Panc1 (cell line): ENCODE measurements around the gene SMARCB1. TPM values are rescaled to one million over a fixed set of nuclear protein-coding genes. Genes with fewer than 3 reads are reported as not detected.

Experiments used
- ATAC-seq: fragments of 200-7000 bp; cut with Tn5 transposase; 2 replicates; pipeline ENCODE4 v1.9.1; 2020; ENCODE audit warnings: mild to moderate bottlenecking, moderate library complexity
- BruUV-seq: library from RNA; stranded (reverse); fragments of 400-500 nt; replicated peaks from 2 replicates; lab custom pipeline; 2021; lab: Mats Ljungman, UMichigan
- CTCF ChIA-PET: fragments of 300-600 bp; sonication (Branson Sonifier 250); formaldehyde crosslinking; loops from one replicate; lab custom pipeline; 2022; ENCODE audit warnings: antibody characterized with exemption; lab: Charles Lee
- POLR2A ChIA-PET: fragments of 300-600 bp; sonication (Branson Sonifier 250); formaldehyde crosslinking; loops from one replicate; lab custom pipeline; 2022; ENCODE audit warnings: antibody characterized with exemption; lab: Charles Lee
- DNase-seq: peaks from one replicate; pipeline ENCODE4 v3.0.0-alpha.2; 2010; ENCODE audit warnings: low read depth, low spot score
- H3K27ac ChIP-seq: 2 replicates; pipeline ENCODE4 v1.5.1; 2011; ENCODE audit warnings: mild to moderate bottlenecking, low read length, inconsistent platforms
- H3K27me3 ChIP-seq: fragments of 200-500 bp; sonication (Bioruptor generic); 2 replicates; pipeline ENCODE4 v1.6.0; 2014; ENCODE audit warnings: low read length, inconsistent platforms; ENCODE audit not compliant: control insufficient read depth, insufficient read depth
- H3K36me3 ChIP-seq: fragments of 200-500 bp; sonication (Bioruptor generic); 2 replicates; pipeline ENCODE4 v1.5.1; 2014; ENCODE audit warnings: inconsistent platforms, mild to moderate bottlenecking, low read length, moderate library complexity; ENCODE audit not compliant: control insufficient read depth, insufficient read depth
- H3K4me1 ChIP-seq: 2 replicates; pipeline ENCODE4 v1.5.1; 2011; ENCODE audit warnings: inconsistent platforms, mild to moderate bottlenecking, low read length, moderate library complexity; ENCODE audit not compliant: control insufficient read depth, insufficient read depth
- H3K4me3 ChIP-seq, 2 experiments: 2 replicates each; pipeline ENCODE4 v1.5.1; 2011 to 2012; ENCODE audit warnings: low read depth in 2 of 2, low read length in 2 of 2, mild to moderate bottlenecking in 2 of 2, inconsistent platforms in 1 of 2, moderate library complexity in 1 of 2
- H3K9me3 ChIP-seq: fragments of 200-500 bp; sonication (Bioruptor generic); 2 replicates; pipeline ENCODE4 v1.5.1; 2014; ENCODE audit warnings: low read depth, mild to moderate bottlenecking, inconsistent platforms, low read length, moderate library complexity; ENCODE audit not compliant: control insufficient read depth, insufficient read depth
- CTCF ChIP-seq: fragments of 450-650 bp; IDR thresholded peaks from 2 replicates; pipeline ENCODE4 v1.5.1; 2017; ENCODE audit warnings: mild to moderate bottlenecking
- POLR2AphosphoS5 ChIP-seq: IDR thresholded peaks from 2 replicates; pipeline ENCODE4 v1.6.1; 2012; ENCODE audit warnings: mild to moderate bottlenecking, low read depth, low read length, moderate library complexity
- REST ChIP-seq, 2 experiments: IDR thresholded peaks; 2 replicates each; pipeline ENCODE4 v1.6.1; 2011 to 2012; ENCODE audit warnings: low read depth in 2 of 2, control low read depth in 1 of 2, low read length in 1 of 2, mild to moderate bottlenecking in 1 of 2, moderate library complexity in 1 of 2; ENCODE audit not compliant: insufficient read depth in 1 of 2
- SIN3A ChIP-seq: IDR thresholded peaks from 2 replicates; pipeline ENCODE4 v1.6.1; 2012; ENCODE audit warnings: low read depth, mild to moderate bottlenecking, low read length, moderate library complexity, borderline replicate concordance; ENCODE audit not compliant: insufficient read depth
- TCF7L2 ChIP-seq: IDR thresholded peaks from 2 replicates; pipeline ENCODE4 v1.6.1; 2011; ENCODE audit warnings: mild to moderate bottlenecking, low read depth, low read length, inconsistent platforms
- in situ Hi-C: cut with HindIII; loops from 2 replicates; pipeline ENCODE4 v1.10.0; 2016; ENCODE audit warnings: low sequenced_read_pairs, low pct_unique_long_range_greater_than_20kb
- intact Hi-C: fragments of 100-400 bp; cut with micrococcal nuclease; formaldehyde crosslinking; loops from one replicate; pipeline ENCODE4 v1.10.0; 2022; ENCODE audit not compliant: unreplicated experiment
- total RNA-seq: library from RNA; stranded (reverse); gene quantifications from one replicate; pipeline ENCODE4 v1.2.1, GENCODE V29; 2021; ENCODE audit not compliant: unreplicated experiment

SMARCB1 gene
- total RNA-seq, 1 experiment from 2014 or later: 70.2 TPM

GRCh38 chr22:23825246-23825905, 38.6 kb downstream of the SMARCB1 start:
- ChIA-PET CTCF (no interaction called here), POLR2A (no interaction called here)
- Histone ChIP-seq H3K27me3 (no peaks in the 10 kb centered on the region), H3K27ac (no peak overlapping the region), H3K36me3 (no peaks in the 10 kb centered on the region), H3K4me3 (no peak overlapping the region), H3K9me3 (no peaks in the 10 kb centered on the region), H3K4me1 (no peaks in the 10 kb centered on the region)
- intact Hi-C loops (no loop called here), in situ Hi-C loops (no loop called here)
- DNase-seq (no peak), ATAC-seq (no peak)
- BruUV-seq: no TSS peak
- TF ChIP-seq SIN3A: no peak
- TF ChIP-seq POLR2AphosphoS5: no peak
- TF ChIP-seq REST (IDR thresholded peaks at IDR 0.05; ENCODE audit: insufficient read depth in 1 of 2, low read depth in 2 of 2, low read length in 1 of 2): no peak
- no peak for TF ChIP-seq CTCF
- no peak for TF ChIP-seq TCF7L2

- POLR2A ChIA-PET: no interaction called here
- H3K27ac ChIP-seq: no peak overlapping the region
- no peak for DNase-seq
- H3K4me1 ChIP-seq: no peaks in the 10 kb centered on the region
- no TSS peak for BruUV-seq
- in situ Hi-C loops (no loop called here), intact Hi-C loops (no loop called here)
- no peaks in the 10 kb centered on the region for H3K36me3 ChIP-seq
- CTCF ChIA-PET: no interaction called here
- TF ChIP-seq TCF7L2 (no peak), CTCF (no peak), REST (IDR thresholded peaks at IDR 0.05; ENCODE audit: insufficient read depth in 1 of 2, low read depth in 2 of 2, low read length in 1 of 2) (no peak), POLR2AphosphoS5 (no peak), SIN3A (no peak)
- ATAC-seq: no peak
- no peaks in the 10 kb centered on the region for H3K27me3 ChIP-seq
- H3K9me3 ChIP-seq: no peaks in the 10 kb centered on the region
- no peak overlapping the region for H3K4me3 ChIP-seq
Observed at GRCh38 chr22:23826510-23827350, 40.0 kb downstream of the SMARCB1 start.
